ENCODE measurements around the gene C14orf93.

C14orf93 gene

GRCh38 chr14:23033801-23034497 lies 24.0 kb upstream of the C14orf93 start:
- no peak for TF ChIP-seq CTCF (IDR thresholded peaks at IDR 0.05; ENCODE audit: low read depth, low read length)
- no peak for DNase-seq
- H3K36me3 ChIP-seq = peaks cover 48% of the 10 kb centered on the region
- peak overlapping the region; percentile 93 for H3K27ac ChIP-seq
- H3K27me3 ChIP-seq (ENCODE audit: insufficient read depth, low read depth, severe bottlenecking) = no peaks in the 10 kb centered on the region
- peak overlapping the region; percentile 95 for H3K4me3 ChIP-seq (ENCODE audit: low read depth, low read length)
- no peaks in the 10 kb centered on the region for H3K9me3 ChIP-seq (ENCODE audit: severe bottlenecking)

- no peak for TF ChIP-seq CTCF (IDR thresholded peaks at IDR 0.05; ENCODE audit: low read depth, low read length)
- H3K27me3 ChIP-seq (ENCODE audit: insufficient read depth, low read depth, severe bottlenecking) = no peaks in the 10 kb centered on the region
- no peaks in the 10 kb centered on the region for H3K9me3 ChIP-seq (ENCODE audit: severe bottlenecking)
- H3K4me3 ChIP-seq (ENCODE audit: low read depth, low read length) = no peak overlapping the region
- H3K36me3 ChIP-seq = peaks cover 53% of the 10 kb centered on the region
- no peak overlapping the region for H3K27ac ChIP-seq
- DNase-seq = no peak
Measured at GRCh38 chr14:23033251-23033727, 23.3 kb upstream of the C14orf93 start.

- no peak for TF ChIP-seq CTCF (IDR thresholded peaks at IDR 0.05; ENCODE audit: low read depth, low read length)
- Histone ChIP-seq H3K27ac (no peak overlapping the region), H3K36me3 (peaks cover 60% of the 10 kb centered on the region), H3K27me3 (ENCODE audit: insufficient read depth, low read depth, severe bottlenecking) (no peaks in the 10 kb centered on the region), H3K4me3 (ENCODE audit: low read depth, low read length) (no peak overlapping the region), H3K9me3 (ENCODE audit: severe bottlenecking) (no peaks in the 10 kb centered on the region)
- no peak for DNase-seq
Measured at GRCh38 chr14:23030936-23031335, 21.0 kb upstream of the C14orf93 start.

- Histone ChIP-seq H3K4me3 (ENCODE audit: low read depth, low read length) (peak overlapping the region; percentile 22), H3K9me3 (ENCODE audit: severe bottlenecking) (no peaks in the 10 kb centered on the region), H3K27me3 (ENCODE audit: insufficient read depth, low read depth, severe bottlenecking) (no peaks in the 10 kb centered on the region), H3K27ac (peak overlapping the region; percentile 93), H3K36me3 (peaks cover 65% of the 10 kb centered on the region)
- TF ChIP-seq CTCF (IDR thresholded peaks at IDR 0.05; ENCODE audit: low read depth, low read length) = no peak
- DNase-seq = no peak
Measured at GRCh38 chr14:23028799-23029198, 18.9 kb upstream of the C14orf93 start.

GRCh38 chr14:23025151-23025814 lies 15.3 kb upstream of the C14orf93 start:
- H3K36me3 ChIP-seq = peaks cover 31% of the 10 kb centered on the region
- no peak for TF ChIP-seq CTCF (IDR thresholded peaks at IDR 0.05; ENCODE audit: low read depth, low read length)
- peak; percentile 88 for DNase-seq
- no peaks in the 10 kb centered on the region for H3K9me3 ChIP-seq (ENCODE audit: severe bottlenecking)
- H3K27me3 ChIP-seq (ENCODE audit: insufficient read depth, low read depth, severe bottlenecking) = no peaks in the 10 kb centered on the region
- no peak overlapping the region for H3K4me3 ChIP-seq (ENCODE audit: low read depth, low read length)
- peak overlapping the region; percentile 93 for H3K27ac ChIP-seq
